Measurements from ENCODE around the gene NDUFA13.

DNA sequence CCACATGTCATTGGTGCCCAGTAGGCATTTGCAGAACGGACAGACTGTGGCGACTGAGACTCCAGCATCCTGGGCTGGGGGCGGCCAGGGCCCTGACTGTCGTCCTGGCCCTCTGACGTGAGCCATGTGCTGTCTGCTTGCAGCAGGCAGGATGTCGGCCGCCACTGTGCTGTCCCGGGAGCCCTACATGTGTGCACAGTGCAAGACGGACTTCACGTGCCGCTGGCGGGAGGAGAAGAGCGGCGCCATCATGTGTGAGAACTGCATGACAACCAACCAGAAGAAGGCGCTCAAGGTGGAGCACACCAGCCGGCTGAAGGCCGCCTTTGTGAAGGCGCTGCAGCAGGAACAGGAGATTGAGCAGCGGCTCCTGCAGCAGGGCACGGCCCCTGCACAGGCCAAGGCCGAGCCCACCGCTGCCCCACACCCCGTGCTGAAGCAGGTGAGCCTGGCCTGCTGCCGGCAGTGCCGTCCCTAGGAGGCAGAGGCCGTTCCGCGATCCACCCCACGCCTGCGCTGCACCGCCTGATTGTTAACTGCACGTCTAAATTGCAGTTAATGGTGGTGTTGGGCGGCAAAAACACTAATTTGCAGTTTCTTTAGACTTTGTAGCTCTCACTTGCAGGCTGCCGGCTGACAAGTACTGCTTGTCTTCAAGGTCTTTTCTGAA is 14.9 kb upstream of the NDUFA13 start:
- no peak for TF ChIP-seq HOXA7 (CRISPR knock-in tag; IDR thresholded peaks at IDR 0.05; ENCODE audit: borderline replicate concordance)
- TF ChIP-seq, protein P1, sequence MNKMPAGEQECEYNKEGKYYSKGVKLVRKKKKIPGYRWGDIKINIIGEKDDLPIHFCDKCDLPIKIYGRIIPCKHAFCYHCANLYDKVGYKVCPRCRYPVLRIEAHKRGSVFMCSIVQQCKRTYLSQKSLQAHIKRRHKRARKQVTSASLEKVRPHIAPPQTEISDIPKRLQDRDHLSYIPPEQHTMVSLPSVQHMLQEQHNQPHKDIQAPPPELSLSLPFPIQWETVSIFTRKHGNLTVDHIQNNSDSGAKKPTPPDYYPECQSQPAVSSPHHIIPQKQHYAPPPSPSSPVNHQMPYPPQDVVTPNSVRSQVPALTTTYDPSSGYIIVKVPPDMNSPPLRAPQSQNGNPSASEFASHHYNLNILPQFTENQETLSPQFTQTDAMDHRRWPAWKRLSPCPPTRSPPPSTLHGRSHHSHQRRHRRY (tag by site-specific recombination; IDR thresholded peaks at IDR 0.05), result no peak
- TF ChIP-seq ZNF341 (tag by site-specific recombination; IDR thresholded peaks at IDR 0.05; ENCODE audit: low read depth), result no peak
- TF ChIP-seq ZBTB8A (tag by site-specific recombination; IDR thresholded peaks at IDR 0.05), result no peak
- TF ChIP-seq, protein P2, sequence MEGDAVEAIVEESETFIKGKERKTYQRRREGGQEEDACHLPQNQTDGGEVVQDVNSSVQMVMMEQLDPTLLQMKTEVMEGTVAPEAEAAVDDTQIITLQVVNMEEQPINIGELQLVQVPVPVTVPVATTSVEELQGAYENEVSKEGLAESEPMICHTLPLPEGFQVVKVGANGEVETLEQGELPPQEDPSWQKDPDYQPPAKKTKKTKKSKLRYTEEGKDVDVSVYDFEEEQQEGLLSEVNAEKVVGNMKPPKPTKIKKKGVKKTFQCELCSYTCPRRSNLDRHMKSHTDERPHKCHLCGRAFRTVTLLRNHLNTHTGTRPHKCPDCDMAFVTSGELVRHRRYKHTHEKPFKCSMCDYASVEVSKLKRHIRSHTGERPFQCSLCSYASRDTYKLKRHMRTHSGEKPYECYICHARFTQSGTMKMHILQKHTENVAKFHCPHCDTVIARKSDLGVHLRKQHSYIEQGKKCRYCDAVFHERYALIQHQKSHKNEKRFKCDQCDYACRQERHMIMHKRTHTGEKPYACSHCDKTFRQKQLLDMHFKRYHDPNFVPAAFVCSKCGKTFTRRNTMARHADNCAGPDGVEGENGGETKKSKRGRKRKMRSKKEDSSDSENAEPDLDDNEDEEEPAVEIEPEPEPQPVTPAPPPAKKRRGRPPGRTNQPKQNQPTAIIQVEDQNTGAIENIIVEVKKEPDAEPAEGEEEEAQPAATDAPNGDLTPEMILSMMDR (tag by site-specific recombination; IDR thresholded peaks at IDR 0.05), result no peak
- TF ChIP-seq ZNF514 (tag by site-specific recombination; IDR thresholded peaks at IDR 0.05), result no peak
- no peak for TF ChIP-seq ZNF138 (tag by site-specific recombination; IDR thresholded peaks at IDR 0.05; ENCODE audit: borderline replicate concordance)
